Measurements from ENCODE around the gene SEC24B. TPM values are rescaled to one million over a fixed set of nuclear protein-coding genes. Genes with fewer than 3 reads are reported as not detected.
"Not testable (repeated sequence)": the region's sequence is repeated elsewhere in the genome, so short reads cannot be mapped to it uniquely, and the experiment has no call there.

SEC24B gene
- total RNA-seq, 1 donor from 2014 or later: 16.8 TPM

DNA sequence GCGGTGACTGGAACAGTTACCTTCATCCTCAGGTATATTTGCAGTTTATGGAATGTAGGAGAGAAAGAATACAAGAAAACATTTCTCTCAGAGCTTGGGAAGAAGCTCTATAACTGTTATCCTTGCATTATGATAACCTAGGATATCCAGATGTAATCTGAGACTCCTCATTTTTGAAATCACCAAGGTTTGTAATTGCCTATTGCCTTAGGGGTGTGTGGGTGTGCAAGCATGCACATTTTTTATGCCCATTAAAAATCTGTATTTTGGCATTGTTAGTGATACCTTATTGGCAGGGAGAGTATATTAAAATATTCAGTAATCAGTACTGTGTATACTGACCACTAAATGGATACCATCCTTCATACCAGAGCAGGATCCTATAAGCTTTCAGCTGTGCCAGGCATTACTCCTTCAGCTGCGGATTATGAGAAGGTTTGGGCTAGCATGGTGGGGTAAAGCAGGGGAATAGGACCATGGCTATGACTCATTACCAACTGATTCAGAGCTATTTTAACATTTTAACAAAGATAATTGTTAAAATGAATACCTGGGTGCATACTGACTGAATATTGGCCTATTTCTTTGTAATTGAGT, 8.3 kb downstream of the SEC24B start:
- TF ChIP-seq, protein P1, sequence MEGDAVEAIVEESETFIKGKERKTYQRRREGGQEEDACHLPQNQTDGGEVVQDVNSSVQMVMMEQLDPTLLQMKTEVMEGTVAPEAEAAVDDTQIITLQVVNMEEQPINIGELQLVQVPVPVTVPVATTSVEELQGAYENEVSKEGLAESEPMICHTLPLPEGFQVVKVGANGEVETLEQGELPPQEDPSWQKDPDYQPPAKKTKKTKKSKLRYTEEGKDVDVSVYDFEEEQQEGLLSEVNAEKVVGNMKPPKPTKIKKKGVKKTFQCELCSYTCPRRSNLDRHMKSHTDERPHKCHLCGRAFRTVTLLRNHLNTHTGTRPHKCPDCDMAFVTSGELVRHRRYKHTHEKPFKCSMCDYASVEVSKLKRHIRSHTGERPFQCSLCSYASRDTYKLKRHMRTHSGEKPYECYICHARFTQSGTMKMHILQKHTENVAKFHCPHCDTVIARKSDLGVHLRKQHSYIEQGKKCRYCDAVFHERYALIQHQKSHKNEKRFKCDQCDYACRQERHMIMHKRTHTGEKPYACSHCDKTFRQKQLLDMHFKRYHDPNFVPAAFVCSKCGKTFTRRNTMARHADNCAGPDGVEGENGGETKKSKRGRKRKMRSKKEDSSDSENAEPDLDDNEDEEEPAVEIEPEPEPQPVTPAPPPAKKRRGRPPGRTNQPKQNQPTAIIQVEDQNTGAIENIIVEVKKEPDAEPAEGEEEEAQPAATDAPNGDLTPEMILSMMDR (conservative IDR thresholded peaks at IDR 0.05; ENCODE audit: low read depth, low read length): no peak
- DNase-seq (ENCODE audit: low read depth): no peak
- H3K4me3 ChIP-seq (ENCODE audit: low read depth, low read length): no peak overlapping the region

DNA sequence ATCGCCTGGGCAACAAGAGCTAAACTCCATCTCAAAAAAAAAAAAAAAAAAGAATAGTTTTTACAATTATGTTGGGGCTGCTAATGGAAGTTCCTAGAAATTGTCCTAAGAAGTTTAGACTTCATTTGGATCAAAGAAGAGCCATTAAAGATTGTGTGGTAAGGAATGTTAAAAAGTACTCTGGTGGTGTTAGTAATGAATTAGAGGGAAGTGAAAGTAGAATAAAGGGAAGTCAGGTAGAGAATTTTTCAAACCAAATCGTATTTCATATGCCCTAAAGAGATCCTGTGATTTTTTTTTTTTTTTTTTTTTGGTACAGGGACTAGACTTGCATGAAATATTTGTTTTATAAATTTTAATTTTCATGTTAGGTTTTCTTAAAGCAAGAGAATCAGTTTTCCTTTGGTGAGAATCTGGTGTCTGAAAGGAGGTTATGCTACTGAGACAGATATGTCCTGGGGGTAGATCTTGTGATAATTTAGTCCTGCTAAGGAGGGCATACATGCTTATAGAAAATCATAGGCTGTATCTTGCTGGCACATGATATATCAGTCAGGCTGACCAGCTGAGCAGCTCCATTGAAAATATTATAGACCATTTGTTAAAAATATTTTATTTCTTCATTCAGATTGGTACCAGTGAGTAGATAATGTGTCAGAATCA, 10.7 kb downstream of the SEC24B start:
- TF ChIP-seq, protein P1 (conservative IDR thresholded peaks at IDR 0.05; ENCODE audit: low read depth, low read length): no peak
- DNase-seq (ENCODE audit: low read depth): no peak
- H3K4me3 ChIP-seq (ENCODE audit: low read depth, low read length): no peak overlapping the region

DNA sequence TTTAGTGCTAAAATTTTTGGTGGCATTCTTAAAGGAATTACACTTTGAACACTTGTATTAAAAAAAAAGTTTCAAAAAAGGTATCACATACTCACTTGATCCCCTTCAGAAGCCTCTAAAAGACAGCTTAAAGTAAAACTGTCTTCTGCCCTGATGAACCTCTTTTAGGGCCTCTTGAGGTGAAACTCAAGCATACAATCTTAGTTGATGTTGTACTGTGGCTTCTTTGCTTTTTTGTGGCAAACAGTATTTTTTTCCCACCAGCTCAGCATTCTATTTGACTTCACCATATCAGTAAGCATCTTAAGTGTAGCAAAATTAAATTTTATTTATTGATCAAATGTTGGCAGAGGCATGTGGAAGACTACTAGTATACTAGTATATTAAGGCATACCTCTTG, 13.7 kb downstream of the SEC24B start:
- H3K4me3 ChIP-seq (ENCODE audit: low read depth, low read length): no peak overlapping the region
- TF ChIP-seq, protein P1 (conservative IDR thresholded peaks at IDR 0.05; ENCODE audit: low read depth, low read length): no peak
- no peak for DNase-seq (ENCODE audit: low read depth)

DNA sequence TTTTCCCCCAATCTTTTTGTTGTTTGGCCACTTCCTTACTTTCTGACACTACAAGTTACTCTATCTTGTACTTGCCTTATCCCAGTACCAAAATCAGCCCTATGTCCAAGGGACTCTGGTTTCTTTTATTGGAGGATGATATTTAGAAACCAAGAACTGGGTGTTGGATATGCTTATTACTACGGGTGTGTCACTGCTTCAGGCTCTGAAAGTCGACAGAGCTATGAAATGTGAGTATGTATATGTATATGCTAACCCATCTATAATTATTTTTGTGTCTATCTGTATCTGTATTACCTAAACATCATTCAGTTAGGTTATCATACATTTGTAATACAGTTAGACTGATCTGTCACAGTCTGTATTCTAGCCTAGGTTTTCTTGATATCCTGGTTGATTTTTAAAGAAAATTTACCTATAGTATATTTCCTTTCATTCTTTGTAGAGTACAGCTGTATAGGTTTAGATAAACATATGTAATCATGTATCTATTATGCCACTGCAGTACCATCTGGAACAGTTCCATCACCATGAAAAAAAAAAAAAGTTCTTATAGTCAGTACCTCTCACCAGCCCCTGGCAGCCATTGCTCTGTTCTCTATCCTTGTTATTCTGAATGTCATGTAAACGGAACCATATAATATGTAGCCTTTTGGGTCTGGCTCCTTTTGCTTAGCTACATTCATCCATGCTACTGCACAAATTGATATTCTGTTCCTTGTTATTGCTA, 18.1 kb downstream of the SEC24B start:
- H3K4me3 ChIP-seq (ENCODE audit: low read depth, low read length): no peak overlapping the region
- no peak for DNase-seq (ENCODE audit: low read depth)
- TF ChIP-seq, protein P1 (conservative IDR thresholded peaks at IDR 0.05; ENCODE audit: low read depth, low read length): no peak

DNA sequence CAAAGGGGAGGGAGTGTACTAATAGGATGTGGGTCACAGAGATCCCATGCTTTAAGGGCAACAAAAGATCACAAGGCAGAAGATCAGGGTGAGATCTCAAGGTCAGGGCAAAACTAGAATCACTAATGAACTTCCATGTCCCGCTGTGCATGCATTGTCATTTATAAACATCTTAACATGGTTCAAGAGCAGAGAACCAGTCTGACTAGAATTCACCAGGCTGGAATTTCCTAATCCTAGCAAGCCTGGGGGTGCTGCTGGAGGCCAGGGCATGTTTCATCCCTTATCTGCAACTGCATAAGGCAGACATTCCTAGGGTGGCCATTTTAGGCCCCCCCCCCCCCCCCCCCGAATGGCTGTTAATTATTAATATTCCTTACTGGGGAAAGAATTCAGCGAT, 19.5 kb downstream of the SEC24B start:
- not testable (repeated sequence) for H3K4me3 ChIP-seq (ENCODE audit: low read depth, low read length); DNase-seq (ENCODE audit: low read depth)

DNA sequence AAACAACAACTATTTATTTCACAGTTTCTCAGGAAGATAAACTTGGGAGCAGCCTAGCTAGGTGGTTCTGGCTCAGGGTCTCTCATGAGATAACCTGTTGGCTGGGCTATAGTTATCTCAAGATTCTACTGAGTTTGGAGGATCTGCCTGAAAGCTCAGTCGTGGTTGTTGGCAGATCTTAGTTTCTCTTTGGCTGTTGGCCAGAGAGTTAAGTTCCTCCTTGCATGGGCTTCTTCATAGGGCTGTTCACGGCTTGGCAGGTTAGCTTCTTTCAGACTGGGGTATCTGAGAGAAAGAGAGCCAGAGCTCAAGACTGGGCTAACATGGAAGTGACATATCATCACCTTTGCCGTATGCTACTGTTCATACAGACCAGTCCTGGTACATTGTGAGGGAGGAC, 28.7 kb downstream of the SEC24B start:
- no peak overlapping the region for H3K4me3 ChIP-seq (ENCODE audit: low read depth, low read length)
- DNase-seq (ENCODE audit: low read depth): no peak
- TF ChIP-seq, protein P1 (conservative IDR thresholded peaks at IDR 0.05; ENCODE audit: low read depth, low read length): no peak

DNA sequence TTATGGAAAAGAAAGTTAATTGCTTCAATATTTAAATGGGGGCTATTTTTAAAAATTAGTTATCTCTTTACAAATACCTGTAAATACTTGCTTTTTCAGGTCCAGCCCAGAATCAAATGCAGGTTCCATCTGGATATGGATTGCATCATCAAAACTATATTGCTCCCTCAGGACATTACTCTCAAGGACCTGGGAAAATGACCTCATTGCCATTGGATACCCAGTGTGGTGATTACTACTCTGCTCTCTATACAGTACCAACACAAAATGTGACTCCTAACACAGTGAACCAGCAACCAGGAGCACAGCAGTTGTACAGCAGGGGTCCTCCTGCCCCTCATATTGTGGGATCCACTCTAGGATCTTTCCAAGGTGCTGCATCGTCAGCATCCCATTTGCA, 29.2 kb downstream of the SEC24B start:
- DNase-seq (ENCODE audit: low read depth): no peak
- TF ChIP-seq, protein P1 (conservative IDR thresholded peaks at IDR 0.05; ENCODE audit: low read depth, low read length): no peak
- no peak overlapping the region for H3K4me3 ChIP-seq (ENCODE audit: low read depth, low read length)
